ENCODE measurements around the gene REC8.

The REC8 gene

DNA sequence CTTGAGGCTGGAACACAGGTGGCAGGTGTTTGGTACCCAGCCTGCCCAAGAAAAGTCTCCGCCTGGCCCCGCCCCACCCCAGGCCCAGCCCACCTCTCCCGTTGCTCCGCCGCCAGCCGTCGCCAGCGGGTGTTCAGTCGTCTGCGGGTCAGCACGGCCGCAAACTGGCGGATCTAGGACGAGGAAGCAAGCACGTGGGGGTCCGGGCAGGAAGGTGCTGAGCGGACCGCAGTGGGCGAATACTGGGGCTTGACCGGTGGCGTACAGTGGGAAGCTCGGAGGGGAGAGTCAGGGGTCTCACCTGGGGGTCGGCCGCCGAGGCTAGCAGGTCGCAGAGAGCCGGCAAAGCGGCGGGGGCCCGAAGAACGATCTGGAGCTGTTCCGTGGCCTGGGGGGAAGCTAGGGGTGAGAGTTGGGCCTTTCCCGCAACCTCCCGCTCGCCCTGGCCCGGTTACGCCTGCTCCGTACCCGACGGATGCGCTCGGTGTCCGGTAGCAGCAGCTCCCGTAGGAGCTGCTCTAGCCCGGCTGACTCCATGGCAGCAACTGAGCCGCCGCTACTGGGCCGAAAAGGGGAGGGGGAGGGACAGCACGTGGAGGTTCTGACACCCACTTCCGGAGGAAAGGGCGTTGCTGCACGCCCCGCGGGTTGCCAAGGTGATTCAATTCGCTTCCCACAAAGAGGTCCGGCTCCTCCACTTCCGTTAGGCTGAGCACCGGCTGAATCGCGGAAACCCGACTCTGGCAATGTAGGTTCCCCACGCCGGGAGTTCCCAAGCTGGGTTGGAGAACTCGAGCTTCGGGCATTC, 16.6 kb downstream of the REC8 start, which contains the start of gene IPO4:
IPO4 (minus strand) TSS at position 566 of the 808 bp plus-strand sequence; CDS start at position 537, 29 bp downstream.
- DNase-seq (ENCODE audit: extremely low read depth, low read depth): peak; percentile 94
- TF ChIP-seq, protein P1, sequence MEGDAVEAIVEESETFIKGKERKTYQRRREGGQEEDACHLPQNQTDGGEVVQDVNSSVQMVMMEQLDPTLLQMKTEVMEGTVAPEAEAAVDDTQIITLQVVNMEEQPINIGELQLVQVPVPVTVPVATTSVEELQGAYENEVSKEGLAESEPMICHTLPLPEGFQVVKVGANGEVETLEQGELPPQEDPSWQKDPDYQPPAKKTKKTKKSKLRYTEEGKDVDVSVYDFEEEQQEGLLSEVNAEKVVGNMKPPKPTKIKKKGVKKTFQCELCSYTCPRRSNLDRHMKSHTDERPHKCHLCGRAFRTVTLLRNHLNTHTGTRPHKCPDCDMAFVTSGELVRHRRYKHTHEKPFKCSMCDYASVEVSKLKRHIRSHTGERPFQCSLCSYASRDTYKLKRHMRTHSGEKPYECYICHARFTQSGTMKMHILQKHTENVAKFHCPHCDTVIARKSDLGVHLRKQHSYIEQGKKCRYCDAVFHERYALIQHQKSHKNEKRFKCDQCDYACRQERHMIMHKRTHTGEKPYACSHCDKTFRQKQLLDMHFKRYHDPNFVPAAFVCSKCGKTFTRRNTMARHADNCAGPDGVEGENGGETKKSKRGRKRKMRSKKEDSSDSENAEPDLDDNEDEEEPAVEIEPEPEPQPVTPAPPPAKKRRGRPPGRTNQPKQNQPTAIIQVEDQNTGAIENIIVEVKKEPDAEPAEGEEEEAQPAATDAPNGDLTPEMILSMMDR (IDR thresholded peaks at IDR 0.05; ENCODE audit: low read depth, low read length, missing control alignments): no peak
- peak within 1 kb of the TSS; percentile 89 for H3K4me3 ChIP-seq (replicated peaks; ENCODE audit: low read depth, low read length)

DNA sequence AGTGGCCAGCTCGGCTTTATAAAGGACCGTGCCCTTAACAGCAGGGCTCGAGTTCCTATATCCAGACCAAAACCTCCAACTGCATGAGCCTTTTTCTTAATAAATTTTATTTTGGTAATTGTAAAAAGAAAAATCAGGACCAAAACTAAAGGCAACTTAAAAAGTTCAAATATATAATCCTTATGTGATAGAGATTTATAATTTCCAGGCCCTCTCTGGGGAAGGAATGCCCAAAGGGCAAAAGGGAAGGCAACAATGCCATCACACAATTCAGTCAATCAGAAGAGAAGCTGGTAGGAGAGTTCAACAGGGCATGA, 17.1 kb downstream of the REC8 start:
- no peak for DNase-seq (ENCODE audit: extremely low read depth, low read depth)
- peak overlapping the region; percentile 89 for H3K4me3 ChIP-seq (replicated peaks; ENCODE audit: low read depth, low read length)
- TF ChIP-seq, protein P1 (IDR thresholded peaks at IDR 0.05; ENCODE audit: low read depth, low read length, missing control alignments): no peak

DNA sequence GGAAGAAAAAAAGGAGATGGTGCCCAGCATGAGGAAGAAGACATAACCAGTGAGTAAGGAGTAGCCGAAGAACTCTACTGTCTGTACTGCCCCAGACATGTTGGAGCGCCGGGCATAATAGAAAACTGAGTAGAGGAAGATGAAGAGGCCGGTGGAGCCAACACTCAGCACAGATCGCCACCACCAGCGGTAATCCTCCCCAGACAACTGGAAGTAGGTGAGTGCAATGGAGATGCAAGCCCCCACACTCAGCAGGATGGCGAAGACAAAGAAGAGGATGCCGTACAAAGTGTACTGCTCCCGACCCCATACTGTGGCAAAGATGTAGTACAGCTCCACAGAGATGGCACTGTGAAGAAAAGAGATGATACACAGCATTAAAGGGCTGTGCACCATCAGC, 17.6 kb downstream of the REC8 start:
- H3K4me3 ChIP-seq (replicated peaks; ENCODE audit: low read depth, low read length): peak overlapping the region; percentile 89; the same call in 1 of the 2 replicates
- no peak for DNase-seq (ENCODE audit: extremely low read depth, low read depth)
- TF ChIP-seq, protein P1 (IDR thresholded peaks at IDR 0.05; ENCODE audit: low read depth, low read length, missing control alignments): no peak

DNA sequence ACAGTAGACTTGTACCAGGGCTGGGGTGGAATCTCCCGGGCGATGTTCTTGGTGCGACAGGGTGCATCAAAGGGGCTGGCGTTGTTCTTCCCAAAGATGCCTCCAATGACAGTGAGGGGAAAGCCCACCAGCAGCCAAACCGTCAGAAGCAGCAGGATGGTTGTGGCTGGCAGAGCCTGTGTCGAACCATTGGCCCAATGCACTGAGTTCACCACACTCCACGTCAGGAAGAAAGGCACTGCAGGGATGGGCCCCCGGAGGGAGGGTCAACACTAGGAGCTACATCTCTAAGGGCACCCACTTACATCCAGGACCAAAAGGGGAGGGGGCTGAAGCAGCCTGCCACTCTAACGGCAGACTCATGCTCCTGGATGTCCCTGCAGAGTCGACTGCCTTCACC, 18.5 kb downstream of the REC8 start:
- TF ChIP-seq, protein P1 (IDR thresholded peaks at IDR 0.05; ENCODE audit: low read depth, low read length, missing control alignments): no peak

DNA sequence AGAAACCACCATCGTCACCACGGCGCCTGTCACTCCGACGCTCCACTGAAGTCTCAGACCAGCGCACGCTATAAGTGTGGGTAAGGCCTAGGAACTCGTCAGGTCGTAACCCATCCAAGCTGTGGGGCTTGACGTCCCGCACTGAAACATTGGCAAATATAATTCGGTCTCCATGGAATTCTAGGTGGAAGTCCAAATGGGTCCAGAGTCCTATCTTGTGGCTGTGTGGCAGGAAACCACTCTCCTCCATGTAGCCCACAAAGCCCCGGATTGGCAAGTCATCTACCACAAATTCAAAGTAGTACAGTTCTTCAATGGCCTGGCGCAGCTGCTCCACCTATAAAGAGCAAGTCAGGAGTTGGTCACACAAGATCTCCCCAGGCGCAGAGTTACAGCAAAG, 21.1 kb downstream of the REC8 start:
- no peak overlapping the region for H3K4me3 ChIP-seq (replicated peaks; ENCODE audit: low read depth, low read length)
- no peak for DNase-seq (ENCODE audit: extremely low read depth, low read depth)
- TF ChIP-seq, protein P1 (IDR thresholded peaks at IDR 0.05; ENCODE audit: low read depth, low read length, missing control alignments): no peak

More for the DNA sequence above, 18.5 kb downstream of the REC8 start:
- DNase-seq (ENCODE audit: extremely low read depth, low read depth): no peak
- no peak overlapping the region for H3K4me3 ChIP-seq (replicated peaks; ENCODE audit: low read depth, low read length)

DNA sequence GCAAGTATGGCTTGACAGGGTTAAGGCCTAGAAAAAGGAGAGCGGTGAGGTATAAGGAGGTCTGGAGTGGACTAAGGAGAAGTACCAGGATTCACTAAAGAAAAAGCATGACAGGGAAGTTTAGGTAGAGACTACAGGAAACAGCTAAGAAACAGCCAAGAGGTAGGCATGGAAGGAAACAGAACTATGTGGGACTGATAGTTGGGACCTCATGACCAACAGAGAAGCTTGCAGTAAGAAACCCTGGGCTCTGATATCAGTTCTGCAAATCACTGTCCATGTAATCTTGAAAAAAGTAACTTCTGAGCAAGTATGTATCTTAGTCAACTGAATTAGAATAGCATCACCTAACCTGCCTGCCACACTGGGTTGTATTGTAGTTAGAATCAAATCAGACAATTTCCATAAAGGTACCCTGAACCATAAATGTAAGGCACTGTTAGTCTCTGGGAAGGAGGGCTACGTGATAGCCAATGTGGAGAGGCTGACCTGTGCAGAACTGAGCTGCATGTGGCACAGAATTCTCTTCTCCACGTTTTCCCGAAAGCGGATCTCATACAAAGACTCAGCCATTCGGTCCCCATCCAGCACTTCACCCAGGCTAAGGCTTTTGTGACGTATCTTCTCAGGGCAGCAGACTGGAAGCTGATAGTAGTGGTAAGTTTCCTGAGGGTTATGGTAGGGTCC, 22.4 kb downstream of the REC8 start:
- H3K4me3 ChIP-seq (replicated peaks; ENCODE audit: low read depth, low read length): peak overlapping the region; percentile 89
- TF ChIP-seq, protein P1 (IDR thresholded peaks at IDR 0.05; ENCODE audit: low read depth, low read length, missing control alignments): no peak
- no peak for DNase-seq (ENCODE audit: extremely low read depth, low read depth)

All from HFF-Myc (cell line).